ENCODE measurements around the gene WBP4.
"Not testable (repeated sequence)": the region's sequence is repeated elsewhere in the genome, so short reads cannot be mapped to it uniquely, and the experiment has no call there.

The WBP4 gene

DNA sequence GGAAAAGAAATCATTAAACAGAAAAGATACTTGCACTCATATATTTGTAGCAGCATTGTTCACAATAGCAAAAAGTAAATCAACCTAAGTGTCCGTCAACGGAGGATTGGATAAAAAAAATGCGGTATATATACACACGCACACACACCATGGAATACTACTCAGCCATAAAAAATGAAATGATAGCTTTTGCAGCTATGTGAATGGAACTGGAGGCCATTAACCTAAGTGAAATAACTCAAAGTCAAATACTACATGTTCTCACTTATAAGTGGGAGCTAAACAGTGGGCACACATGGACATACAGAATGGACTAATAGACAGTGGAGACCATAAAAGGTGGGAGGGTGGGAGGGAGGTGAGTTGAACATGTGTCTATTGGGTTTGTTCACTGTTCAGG is 18.4 kb downstream of the WBP4 start:
- no peak for DNase-seq (ENCODE audit: low spot score)

DNA sequence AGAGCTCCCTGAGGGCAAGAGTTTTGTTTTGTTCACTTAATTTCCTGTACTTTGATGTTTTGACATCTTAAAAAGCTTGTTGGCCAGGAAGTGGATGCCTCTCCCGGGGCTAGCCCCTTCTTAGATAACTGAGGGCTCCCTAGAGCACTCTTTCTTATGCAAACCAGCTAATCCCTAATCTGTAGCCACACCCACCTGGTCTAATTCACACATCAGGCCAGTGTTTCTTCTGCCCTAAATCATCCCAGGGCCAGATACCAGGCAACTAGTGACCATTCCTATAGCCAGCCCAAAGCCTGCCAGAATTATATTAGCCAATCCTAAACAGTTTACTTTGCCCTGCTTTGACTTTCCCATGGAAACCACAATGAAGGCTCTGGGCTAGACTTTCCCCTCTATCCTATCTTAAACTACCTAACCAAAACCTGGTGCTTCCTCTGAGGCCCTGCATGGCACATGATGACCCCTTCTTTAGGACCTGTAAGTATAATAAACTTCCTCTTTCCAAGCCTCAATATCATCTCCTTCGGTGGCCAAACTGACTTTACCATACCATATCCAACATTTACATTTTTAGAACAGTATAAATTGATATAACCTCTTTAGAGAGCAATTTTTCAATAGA is 24.8 kb downstream of the WBP4 start:
- no peak for DNase-seq (ENCODE audit: low spot score)

DNA sequence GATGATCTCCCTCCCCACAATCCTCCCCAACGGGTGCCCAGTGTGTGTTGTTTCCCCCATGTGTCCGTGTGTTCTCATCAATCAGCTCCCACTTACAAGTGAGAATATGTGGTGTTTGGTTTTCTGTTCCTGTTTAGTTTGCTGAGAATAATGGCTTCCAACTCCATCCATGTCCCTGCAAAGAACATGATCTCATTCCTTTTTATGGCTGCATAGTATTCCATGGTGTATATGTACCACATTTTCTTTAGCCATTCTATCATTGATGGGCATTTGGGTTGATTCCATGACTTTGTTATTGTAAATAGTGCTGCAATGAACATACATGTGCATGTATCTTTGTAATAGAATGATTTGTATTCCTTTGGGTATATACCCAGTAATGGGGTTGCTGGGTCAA is 34.4 kb downstream of the WBP4 start:
- DNase-seq (ENCODE audit: low spot score): not testable (repeated sequence)

DNA sequence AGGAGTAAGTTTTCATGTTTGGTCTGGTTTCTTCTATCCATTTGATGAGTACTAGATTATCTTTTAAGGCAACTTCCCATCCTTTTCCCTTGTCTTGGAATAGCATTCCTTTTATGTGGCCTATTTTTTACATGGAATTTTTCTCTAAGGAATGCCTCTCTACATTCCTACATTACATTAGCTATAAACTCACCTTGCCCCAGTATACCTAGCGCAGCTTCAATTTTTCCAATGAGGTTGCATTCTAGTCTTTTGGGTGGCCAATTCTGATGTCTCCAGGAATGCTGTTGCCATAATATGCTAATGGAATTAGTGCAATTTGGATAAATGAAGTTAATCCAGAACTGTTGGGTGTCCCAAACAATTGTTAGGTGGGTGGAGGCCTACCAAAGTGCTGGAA is 37.5 kb downstream of the WBP4 start:
- no peak for DNase-seq (ENCODE audit: low spot score)

DNA sequence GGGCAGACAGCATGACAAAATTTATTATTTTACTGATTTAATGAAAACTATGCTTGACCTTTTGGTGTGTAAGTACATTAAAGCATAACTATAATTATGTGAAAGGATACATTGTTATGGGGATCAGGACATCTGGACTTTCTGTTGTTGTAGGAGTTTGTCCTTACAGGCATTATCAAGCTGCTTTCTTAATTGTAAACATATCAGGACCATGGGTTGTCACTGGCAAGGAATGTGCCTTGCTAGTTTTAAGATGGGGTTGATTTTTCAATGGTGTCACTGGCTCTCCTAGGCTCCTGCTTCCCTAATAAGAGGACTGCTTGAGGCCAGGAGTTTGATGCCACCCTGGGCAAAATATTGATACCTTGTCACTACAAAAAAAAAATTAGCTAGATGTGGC is 38.7 kb downstream of the WBP4 start:
- no peak for DNase-seq (ENCODE audit: low spot score)

DNA sequence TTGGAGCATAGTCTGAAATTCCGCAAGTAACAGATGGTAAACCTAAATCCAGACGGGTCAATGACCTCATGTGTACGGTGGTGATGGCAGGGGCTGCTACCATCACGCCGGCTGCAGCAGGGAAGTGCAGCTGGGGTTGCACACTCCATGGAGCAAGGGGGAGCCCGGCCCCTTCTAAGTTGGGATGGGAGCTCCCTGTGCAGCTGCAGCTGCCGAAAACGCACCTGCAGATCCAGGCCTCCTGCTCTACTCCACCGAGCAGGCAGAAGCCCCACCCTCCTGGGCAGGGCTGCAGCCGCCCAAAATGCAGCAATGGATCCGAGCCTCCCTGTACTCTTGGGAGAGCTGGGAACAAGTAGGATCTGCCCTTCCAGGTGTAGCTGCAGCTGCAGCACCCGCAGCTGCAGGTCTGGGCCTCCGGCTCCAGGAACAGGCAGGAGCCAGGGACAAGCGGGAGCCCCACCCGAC is 45.8 kb downstream of the WBP4 start:
- no peak for DNase-seq (ENCODE audit: low spot score)

DNA sequence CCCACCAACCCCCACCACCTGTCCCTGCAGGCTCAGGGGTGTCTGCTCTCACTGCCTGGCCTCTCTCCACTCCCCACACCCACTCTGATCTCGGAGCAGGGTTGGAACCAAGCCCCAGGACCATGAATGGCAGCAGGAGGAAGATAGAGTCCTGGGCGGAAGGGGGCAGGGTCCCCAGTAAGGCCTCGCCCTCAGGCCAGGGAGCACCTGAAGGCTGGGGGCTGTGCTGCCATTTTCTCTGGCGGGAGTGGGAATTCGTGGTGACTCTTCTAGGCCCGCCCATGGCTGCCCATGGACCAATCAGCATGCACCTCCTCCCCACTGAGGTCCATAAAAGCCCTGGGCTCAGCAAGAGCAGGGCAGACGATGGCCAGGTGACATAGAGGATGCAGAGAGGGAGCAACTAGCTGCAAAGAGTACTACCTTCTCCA is 46.3 kb downstream of the WBP4 start:
- DNase-seq (ENCODE audit: low spot score): no peak

DNA sequence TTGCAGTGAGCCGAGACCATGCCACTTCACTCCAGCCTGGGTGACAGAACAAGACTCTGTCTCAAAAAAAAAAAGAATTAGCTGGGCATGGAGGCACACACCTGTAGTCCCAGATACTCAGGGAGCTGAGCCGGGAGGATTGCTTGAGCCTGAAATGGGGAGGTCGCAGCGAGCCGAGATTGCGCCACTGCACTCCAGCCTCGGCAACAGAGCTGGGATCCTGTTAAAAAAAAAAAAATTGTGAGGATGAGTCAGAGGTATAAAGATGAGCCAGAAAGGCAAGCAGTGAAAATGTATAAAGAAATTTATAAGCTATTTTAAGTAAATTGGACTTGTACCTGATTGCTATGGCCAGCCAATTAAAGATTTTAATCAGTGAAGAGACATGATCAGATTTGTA is 50.1 kb downstream of the WBP4 start:
- DNase-seq (ENCODE audit: low spot score): no peak

DNA sequence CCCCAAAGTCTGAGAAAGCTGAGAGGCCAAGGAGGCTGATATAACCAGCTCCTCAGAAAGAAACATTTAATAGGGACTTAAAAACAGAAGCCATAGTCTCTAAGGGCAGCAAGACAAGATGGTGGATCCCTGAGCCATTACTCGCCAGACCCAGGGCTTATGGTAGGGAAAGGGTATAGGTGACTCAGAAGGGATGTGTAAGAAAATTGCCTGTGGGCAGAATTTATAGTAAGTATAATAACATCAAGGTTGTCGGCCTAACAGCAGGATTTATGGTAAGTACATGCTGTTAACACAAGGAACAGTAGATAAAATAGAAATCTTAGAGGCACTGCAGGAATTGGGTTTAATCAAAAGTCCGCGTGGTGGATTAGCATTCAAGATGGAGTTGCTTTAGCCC is 56.6 kb downstream of the WBP4 start:
- DNase-seq (ENCODE audit: low spot score): no peak

DNA sequence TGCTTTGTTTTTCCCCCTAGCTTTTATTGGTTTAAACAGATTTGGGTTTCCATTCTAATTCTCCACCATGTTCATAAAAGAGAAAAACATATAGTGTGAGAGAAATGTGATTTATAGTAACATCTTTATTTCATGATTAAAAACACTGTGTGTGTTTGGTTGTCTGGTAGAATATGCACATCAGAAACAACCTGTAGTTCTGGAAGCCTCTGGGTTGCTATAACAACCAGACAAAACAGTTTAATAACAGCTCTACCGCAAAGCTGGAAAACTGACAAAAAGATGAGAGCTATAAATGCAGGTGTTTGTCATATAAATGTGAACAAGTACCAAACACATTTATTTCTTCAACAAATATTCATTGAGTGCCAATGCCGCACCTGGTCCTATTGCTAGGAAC is 61.5 kb downstream of the WBP4 start:
- no peak for DNase-seq (ENCODE audit: low spot score)

DNA sequence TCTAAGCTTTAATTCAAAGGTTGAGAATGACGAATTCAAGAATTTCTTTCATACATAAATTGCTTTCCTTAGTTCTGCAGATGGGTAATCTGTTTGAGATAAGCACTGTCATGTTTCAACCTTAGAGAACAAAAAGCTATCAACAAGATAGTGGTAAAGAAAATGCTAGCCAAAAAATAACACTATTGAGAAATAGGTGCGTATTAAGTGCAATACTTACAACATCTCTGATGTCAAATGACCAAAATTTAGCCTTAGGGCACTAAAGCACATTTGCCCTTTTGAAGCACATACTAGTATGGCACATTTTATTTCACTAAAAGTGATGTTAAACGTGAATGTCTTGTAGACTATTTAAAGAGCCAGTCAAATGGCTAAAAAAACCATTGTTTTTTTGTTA is 66.4 kb downstream of the WBP4 start:
- no peak for DNase-seq (ENCODE audit: low spot score)

DNA sequence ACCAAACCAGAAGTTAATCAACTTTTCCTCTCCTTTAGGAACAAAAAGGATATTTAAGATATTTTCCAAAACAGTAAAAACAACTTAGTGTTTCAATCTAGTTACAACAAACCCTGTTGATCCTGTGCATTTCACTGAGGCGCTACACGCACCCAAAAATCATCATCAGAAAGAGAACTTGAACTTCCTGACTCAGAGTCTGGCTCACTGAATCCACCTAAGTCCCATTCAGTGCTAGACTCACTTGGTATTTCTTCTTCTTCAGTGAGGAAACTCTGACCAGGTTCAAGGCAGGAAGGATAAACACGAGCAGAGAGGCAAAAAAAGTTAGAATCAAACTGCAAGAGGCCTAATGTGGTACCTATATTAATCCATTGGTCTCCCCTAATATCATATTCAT is 69.0 kb downstream of the WBP4 start:
- no peak for DNase-seq (ENCODE audit: low spot score)

DNA sequence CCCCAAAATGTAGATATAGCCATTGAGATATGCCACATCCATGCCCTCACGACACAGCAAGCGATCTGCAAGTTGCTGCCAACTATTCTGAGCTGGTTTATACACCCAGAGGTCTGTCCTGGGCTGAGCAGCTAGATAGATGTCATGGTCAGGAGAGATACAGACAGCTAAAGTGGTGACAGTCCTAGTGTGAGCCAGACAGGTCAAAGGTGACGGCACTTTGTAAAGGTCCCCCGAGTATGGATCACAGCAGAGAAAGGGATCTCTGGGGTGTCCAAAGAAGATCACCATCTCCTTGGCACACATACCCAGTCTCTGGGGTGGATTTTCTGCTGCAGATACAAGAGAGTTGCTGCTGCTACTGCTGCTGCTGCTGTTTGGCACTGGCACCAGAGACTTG is 69.9 kb downstream of the WBP4 start:
- DNase-seq (ENCODE audit: low spot score): not testable (repeated sequence)

DNA sequence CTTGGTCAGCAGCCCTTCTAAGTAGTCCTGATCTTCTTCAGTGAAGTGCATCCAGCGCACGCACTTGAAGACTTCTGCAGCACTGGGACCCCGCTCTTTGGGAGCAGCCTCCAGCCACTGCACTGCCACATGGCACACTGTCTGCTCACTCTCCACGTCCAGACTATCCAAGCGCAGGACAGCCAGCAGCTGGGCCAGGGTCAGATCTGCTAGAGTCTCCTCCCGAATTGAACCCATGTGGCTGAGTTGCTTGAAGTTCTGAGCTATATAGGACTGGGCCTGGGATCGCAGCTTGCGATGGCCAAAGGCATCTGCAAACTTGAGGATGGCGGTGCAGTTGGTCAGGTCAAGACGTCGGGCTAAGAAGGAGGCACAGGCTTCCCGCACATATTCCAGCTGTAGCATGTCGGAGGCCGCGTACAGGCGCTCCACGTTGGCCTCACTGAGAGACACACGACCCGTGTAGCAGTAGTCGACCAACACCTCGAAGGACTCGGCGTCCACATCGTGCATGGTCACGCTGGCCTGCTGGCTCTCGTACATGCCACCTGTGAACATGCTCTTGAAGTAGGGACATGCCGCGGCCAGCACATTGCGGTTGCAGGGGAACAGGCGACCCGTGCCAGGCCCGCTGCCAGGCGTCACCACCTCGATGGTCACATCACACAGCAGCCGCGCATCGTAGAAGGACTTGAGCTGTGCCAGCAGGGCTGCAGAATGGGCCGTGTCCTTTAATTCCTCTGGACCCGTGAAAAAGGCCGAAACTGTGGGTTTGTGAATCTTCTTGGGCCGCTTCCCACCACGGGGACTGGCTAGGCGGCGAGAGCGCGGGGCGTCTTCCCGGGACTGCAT is 70.6 kb downstream of the WBP4 start:
- DNase-seq (ENCODE audit: low spot score): not testable (repeated sequence)

DNA sequence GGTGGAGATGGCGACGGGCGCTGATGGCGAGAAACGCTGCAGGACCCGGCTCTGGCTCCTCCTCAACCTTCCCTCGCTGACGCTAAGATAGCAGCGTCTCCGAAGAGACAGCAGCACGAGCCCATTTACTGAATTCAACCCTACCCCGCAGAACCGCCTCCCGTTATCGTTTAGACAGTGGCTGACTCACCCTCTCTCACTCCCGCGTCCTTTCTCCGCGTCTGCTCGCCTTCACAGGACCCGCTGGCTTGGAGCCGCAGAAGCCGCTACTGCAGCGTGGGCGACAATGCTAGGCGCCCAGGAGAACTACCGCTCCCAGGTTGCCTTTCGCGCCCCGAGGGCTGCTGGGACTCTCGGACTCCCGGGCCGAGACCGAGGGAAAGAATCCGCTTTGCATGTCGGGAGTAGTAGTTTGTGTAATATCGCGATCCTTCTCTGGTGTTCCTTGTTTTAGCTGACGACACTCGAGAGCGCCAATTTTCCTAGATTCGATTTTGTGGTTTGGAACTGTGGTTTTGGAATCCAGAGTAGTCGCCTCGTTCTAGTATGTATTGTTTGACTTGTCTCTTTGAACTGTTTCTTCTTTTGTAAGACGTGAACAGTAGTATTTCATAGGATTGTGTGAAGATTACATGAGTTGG is 71.3 kb downstream of the WBP4 start, which contains the start of gene KBTBD6:
TSS of gene KBTBD6 (minus strand) at position 291 of the 641 bp plus-strand sequence. CDS start 291 bp downstream, outside the sequence.
- DNase-seq (ENCODE audit: low spot score): peak; percentile 69
